Neural crest cell (in vitro differentiated cells): ENCODE results near the gene SCN9A. TPM values are rescaled to one million over a fixed set of nuclear protein-coding genes. Genes with fewer than 3 reads are reported as not detected.
"Not testable (repeated sequence)": the region's sequence is repeated elsewhere in the genome, so short reads cannot be mapped to it uniquely, and the experiment has no call there.

ENCODE experiments used
- DNase-seq: peaks from one replicate; pipeline ENCODE4 v3.0.0; 2021; ENCODE audit warnings: low read depth, mixed read lengths, low spot score
- H3K27ac Mint-ChIP-seq: one replicate; pipeline ENCODE4 v1.8.0; 2021; ENCODE audit warnings: mild to moderate bottlenecking, mixed read lengths; ENCODE audit not compliant: unreplicated experiment
- H3K27me3 Mint-ChIP-seq: 2 replicates; pipeline ENCODE4 v1.8.0; 2021; ENCODE audit warnings: low read depth, mild to moderate bottlenecking, mixed read lengths
- H3K36me3 Mint-ChIP-seq: 2 replicates; pipeline ENCODE4 v1.8.0; 2021; ENCODE audit warnings: low read depth, mild to moderate bottlenecking, mixed read lengths
- H3K4me1 Mint-ChIP-seq: 2 replicates; pipeline ENCODE4 v1.8.0; 2021; ENCODE audit warnings: mixed read lengths
- H3K4me3 Mint-ChIP-seq: one replicate; pipeline ENCODE4 v1.8.0; 2021; ENCODE audit warnings: mild to moderate bottlenecking, mixed read lengths
- H3K9me3 Mint-ChIP-seq: 2 replicates; pipeline ENCODE4 v1.8.0; 2021; ENCODE audit warnings: mixed read lengths
- CTCF ChIP-seq: fragments of 200-600 bp; sonication (generic); conservative IDR thresholded peaks from 2 replicates; pipeline ENCODE4 v1.5.0; 2021; ENCODE audit warnings: antibody characterized with exemption, mild to moderate bottlenecking
- total RNA-seq: library from RNA; stranded (reverse); gene quantifications from 2 replicates; pipeline ENCODE4 v1.2.1, GENCODE V29; 2021

The SCN9A gene
- total RNA-seq, 1 donor from 2014 or later, result 1.3 TPM

DNA sequence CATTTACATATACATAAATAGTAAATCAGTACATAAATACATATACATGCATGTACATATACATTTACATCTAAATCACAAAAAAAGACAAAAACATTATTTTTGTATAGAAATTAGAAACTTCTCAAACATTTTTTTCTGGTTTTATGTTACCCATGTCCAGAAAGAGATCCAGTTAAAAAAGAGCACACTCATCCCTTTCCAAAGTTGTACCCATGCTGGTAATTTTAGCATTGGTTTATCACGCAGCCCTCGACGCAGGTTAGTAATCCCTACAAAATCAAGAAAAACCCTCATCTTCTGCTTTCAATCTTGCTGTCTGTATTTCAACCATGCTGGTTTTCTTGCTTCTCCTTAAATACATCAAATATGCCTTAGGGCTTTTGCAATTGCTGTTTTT, 10.5 kb downstream of the SCN9A start:
- TF ChIP-seq CTCF, result no peak
- no peaks in the 10 kb centered on the region for H3K36me3 Mint-ChIP-seq
- DNase-seq, result no peak
- H3K4me3 Mint-ChIP-seq, result no peak overlapping the region
- H3K27ac Mint-ChIP-seq, result no peak overlapping the region
- H3K9me3 Mint-ChIP-seq, result no peaks in the 10 kb centered on the region
- no peaks in the 10 kb centered on the region for H3K4me1 Mint-ChIP-seq
- no peaks in the 10 kb centered on the region for H3K27me3 Mint-ChIP-seq

- no peaks in the 10 kb centered on the region for H3K27me3 Mint-ChIP-seq
- no peaks in the 10 kb centered on the region for H3K4me1 Mint-ChIP-seq
- TF ChIP-seq CTCF, result no peak
- no peak overlapping the region for H3K27ac Mint-ChIP-seq
- no peaks in the 10 kb centered on the region for H3K9me3 Mint-ChIP-seq
- no peaks in the 10 kb centered on the region for H3K36me3 Mint-ChIP-seq
- H3K4me3 Mint-ChIP-seq, result no peak overlapping the region
- DNase-seq, result no peak
These were observed 11.1 kb downstream of the SCN9A start for GRCh38 chr2:166364476-166365161.

DNA sequence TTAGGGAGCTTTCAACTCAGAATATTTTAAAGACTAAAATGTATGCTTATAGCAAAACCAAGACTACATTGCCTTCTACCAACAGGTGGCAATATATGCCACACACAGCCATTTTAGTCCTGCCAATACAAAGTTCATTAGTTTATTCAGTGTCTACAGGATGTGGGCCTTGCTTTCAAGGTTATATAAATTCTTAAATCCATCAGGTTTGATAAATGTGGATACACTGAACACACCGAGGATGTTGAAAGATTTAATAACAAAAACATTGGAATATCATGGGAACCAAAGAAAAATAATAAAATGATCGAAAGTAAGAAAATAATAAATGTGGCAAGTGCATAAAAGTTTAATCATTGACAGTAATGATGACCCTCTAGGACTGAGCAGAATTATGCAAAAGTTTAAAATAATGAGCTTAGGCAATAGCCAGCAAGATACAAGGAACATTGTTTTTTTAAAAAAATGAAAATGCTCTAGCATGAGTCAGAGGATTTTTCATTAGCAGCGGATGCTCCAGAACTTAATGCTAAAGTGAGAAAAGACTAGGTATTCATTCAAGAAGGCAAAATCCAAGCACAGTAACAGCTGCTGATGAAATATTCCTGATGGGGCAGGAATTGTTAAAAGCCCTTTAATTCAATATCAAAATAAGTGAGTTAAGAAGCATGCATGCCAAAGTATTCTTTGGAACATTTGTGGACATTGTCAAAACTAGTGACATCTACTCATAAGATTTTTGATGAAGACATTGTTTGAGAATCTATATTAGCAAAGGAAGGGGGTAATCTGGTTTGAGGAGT, 14.2 kb downstream of the SCN9A start:
- Mint-ChIP-seq H3K9me3 (no peaks in the 10 kb centered on the region), H3K27ac (no peak overlapping the region), H3K36me3 (no peaks in the 10 kb centered on the region), H3K4me1 (no peaks in the 10 kb centered on the region), H3K27me3 (no peaks in the 10 kb centered on the region), H3K4me3 (no peak overlapping the region)
- no peak for DNase-seq
- peak; percentile 70 for TF ChIP-seq CTCF

DNA sequence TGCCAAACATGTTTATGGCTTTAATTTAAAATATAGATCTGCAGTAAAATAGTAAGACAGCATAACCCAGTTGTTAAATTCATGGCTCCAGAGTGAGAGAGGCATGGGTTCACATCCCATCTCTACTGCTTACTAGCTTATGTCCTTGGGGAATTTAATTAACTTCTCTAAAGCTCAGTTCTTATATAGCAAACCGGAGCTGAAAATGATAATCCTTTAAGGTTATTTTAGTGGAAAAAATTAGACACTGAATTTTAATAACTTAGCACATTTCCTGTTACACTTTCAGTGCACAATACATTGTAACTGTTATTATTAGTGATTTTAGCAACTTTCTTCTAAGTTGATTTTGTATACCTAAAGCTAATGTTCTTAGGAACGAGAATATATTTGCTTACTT, 14.8 kb downstream of the SCN9A start:
- Mint-ChIP-seq H3K36me3 (no peaks in the 10 kb centered on the region), H3K9me3 (no peaks in the 10 kb centered on the region), H3K4me1 (no peaks in the 10 kb centered on the region), H3K27ac (no peak overlapping the region), H3K4me3 (no peak overlapping the region), H3K27me3 (no peaks in the 10 kb centered on the region)
- TF ChIP-seq CTCF, result no peak
- DNase-seq, result no peak

DNA sequence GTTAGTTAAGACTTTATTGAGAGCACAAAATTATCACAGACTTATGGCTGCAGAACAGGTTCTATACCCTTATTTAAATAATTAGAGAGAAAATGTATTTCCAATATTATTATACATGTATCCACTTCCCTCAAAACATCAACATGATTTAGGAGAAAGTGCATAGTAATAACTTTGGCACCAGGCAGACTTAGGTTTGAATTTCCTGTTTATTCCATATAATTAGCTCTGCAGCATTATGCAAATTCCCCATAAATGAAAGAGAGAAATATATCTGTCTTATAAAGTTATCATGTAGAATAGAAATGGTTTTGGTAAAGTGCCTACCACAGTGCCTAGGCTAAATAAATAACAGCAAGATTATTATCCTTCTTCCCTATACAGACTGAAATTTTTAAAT, 15.3 kb downstream of the SCN9A start:
- Mint-ChIP-seq H3K9me3 (no peaks in the 10 kb centered on the region), H3K36me3 (no peaks in the 10 kb centered on the region), H3K27ac (no peak overlapping the region), H3K4me3 (no peak overlapping the region), H3K4me1 (no peaks in the 10 kb centered on the region), H3K27me3 (no peaks in the 10 kb centered on the region)
- TF ChIP-seq CTCF, result no peak
- no peak for DNase-seq

DNA sequence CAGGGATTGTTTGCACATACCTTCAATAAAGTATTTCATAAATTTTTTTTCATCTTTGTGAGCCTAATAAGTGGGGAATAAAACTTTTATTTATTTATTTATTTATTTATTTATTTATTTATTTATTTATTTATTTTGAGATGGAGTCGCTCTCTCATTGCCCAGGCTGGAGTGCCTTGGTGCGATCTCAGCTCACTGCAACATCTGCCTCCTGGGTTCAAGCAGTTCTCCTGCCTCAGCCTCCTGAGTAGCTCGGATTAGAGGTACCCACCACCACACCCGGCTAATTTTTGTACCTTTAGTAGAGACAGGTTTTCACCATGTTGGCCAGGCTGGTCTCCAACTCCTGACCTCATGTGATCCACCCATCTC, 17.8 kb downstream of the SCN9A start:
- H3K27ac Mint-ChIP-seq, result not testable (repeated sequence)

More for the DNA sequence above, 17.8 kb downstream of the SCN9A start:
- H3K36me3 Mint-ChIP-seq, H3K4me3 Mint-ChIP-seq, H3K9me3 Mint-ChIP-seq, H3K4me1 Mint-ChIP-seq, DNase-seq, H3K27me3 Mint-ChIP-seq: not testable (repeated sequence)
